GM12872 (cell line): Measurements from ENCODE around the gene TSPO.

Source experiments
- CTCF ChIP-seq: IDR thresholded peaks from 3 replicates; pipeline ENCODE4 v1.5.1; 2011; ENCODE audit warnings: low read depth, mild to moderate bottlenecking, low read length, moderate library complexity; ENCODE audit not compliant: insufficient read depth

The TSPO gene

GRCh38 chr22:43152357-43153071 is 1.2 kb downstream of the TSPO start:
- no peak for TF ChIP-seq CTCF

GRCh38 chr22:43153899-43154298 is 2.5 kb downstream of the TSPO start:
- TF ChIP-seq CTCF = no peak

GRCh38 chr22:43154887-43155536 is 3.7 kb downstream of the TSPO start:
- TF ChIP-seq CTCF = no peak

GRCh38 chr22:43155789-43156188 is 4.4 kb downstream of the TSPO start:
- no peak for TF ChIP-seq CTCF

GRCh38 chr22:43156413-43156812 is 5.1 kb downstream of the TSPO start:
- TF ChIP-seq CTCF = no peak

GRCh38 chr22:43157874-43158546 is 6.7 kb downstream of the TSPO start:
- TF ChIP-seq CTCF = no peak

- no peak for TF ChIP-seq CTCF
Measured at GRCh38 chr22:43158778-43159483, 7.6 kb downstream of the TSPO start.
